Measurements from ENCODE around the gene U2AF2.

The U2AF2 gene

DNA sequence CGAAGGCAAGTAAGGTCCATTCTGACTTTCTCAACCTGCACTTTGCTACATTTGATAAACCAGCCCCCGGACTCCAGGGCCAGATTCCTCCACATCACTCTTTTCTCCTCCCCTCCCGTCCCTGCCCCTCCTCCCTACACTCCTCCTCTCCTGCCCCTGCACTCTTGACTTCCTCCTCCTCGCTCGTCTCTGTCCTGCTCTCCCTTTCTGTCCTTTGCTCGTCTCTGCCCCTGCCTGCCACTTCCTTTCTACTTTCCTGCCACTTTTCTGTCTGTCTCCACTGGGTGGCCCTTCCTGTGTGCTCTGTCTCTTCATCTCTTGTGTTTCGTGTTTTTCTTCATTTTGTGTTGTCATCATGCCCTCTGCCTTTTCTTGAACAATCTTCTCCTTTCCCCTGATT, 7.0 kb downstream of the U2AF2 start:
- TF ChIP-seq, protein P1, sequence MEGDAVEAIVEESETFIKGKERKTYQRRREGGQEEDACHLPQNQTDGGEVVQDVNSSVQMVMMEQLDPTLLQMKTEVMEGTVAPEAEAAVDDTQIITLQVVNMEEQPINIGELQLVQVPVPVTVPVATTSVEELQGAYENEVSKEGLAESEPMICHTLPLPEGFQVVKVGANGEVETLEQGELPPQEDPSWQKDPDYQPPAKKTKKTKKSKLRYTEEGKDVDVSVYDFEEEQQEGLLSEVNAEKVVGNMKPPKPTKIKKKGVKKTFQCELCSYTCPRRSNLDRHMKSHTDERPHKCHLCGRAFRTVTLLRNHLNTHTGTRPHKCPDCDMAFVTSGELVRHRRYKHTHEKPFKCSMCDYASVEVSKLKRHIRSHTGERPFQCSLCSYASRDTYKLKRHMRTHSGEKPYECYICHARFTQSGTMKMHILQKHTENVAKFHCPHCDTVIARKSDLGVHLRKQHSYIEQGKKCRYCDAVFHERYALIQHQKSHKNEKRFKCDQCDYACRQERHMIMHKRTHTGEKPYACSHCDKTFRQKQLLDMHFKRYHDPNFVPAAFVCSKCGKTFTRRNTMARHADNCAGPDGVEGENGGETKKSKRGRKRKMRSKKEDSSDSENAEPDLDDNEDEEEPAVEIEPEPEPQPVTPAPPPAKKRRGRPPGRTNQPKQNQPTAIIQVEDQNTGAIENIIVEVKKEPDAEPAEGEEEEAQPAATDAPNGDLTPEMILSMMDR (IDR thresholded peaks at IDR 0.05; ENCODE audit: low read depth, low read length) = no peak
- in situ Hi-C loops (cut with HindIII; ENCODE audit: low sequenced_read_pairs) = no loop called here
- no peak overlapping the region for H3K4me3 ChIP-seq (ENCODE audit: low read depth, low read length)
- no peak for DNase-seq (ENCODE audit: low read depth, low spot score)

GRCh38 chr19:55663846-55664536, 9.2 kb downstream of the U2AF2 start:
- in situ Hi-C loops (cut with HindIII; ENCODE audit: low sequenced_read_pairs) = no loop called here
- DNase-seq (ENCODE audit: low read depth, low spot score) = no peak
- no peak overlapping the region for H3K4me3 ChIP-seq (ENCODE audit: low read depth, low read length)
- TF ChIP-seq, protein P1 (IDR thresholded peaks at IDR 0.05; ENCODE audit: low read depth, low read length) = no peak

DNA sequence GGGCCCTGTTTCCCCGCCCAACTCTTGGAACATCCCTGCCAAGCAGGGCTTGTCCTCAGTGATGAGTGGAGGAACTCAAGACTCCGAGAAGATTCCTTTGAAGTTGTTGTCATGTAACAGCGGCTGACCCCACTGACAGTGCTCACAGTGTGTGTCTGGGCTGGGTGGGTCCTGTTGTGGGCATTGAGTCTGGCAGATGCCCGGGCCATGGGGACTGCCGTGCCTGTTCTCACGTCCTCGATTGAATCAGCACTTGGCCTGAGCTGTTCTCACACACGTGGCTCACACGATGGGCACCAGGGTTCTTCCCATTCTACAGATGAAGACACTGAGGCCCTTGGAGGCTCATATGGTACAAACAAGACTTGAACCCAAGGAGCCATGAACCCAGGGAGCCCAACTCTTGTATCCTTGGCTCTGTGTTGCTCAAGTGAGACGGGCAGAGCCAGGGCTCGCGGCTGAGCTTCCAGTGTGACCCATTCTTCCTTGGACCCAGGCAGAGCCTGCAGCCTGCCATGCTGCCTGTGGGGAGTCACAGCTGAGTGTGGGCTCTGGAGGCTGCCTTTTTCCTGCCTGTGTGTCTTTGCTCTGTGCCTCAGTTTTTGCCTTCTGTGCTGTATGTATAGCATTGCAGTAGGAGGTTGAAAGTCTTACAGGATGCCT, 11.6 kb downstream of the U2AF2 start:
- TF ChIP-seq, protein P1 (IDR thresholded peaks at IDR 0.05; ENCODE audit: low read depth, low read length) = no peak
- H3K4me3 ChIP-seq (ENCODE audit: low read depth, low read length) = no peak overlapping the region
- DNase-seq (ENCODE audit: low read depth, low spot score) = no peak
- in situ Hi-C loops (cut with HindIII; ENCODE audit: low sequenced_read_pairs) = no loop called here

DNA sequence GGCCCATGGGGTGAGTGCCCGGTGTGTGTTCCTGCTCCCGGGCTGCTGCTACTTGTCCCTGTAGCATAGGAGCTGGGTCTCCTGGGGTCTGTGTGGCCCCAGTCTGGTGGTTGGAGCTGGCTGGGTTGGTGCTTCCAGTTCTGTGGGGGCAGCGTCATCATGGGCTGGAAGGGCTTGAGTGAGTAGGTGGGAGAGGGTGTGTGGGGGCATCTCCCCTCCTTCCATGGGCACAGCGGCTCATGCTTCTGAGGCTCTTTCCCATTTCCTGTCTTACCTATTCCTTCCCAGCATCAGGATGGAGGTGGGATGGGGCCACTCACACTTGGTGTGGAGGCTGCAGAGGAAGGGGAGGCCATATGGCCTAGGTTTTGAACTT, 12.2 kb downstream of the U2AF2 start:
- DNase-seq (ENCODE audit: low read depth, low spot score) = no peak
- TF ChIP-seq, protein P1 (IDR thresholded peaks at IDR 0.05; ENCODE audit: low read depth, low read length) = no peak
- no peak overlapping the region for H3K4me3 ChIP-seq (ENCODE audit: low read depth, low read length)

GRCh38 chr19:55667511-55667910, 12.7 kb downstream of the U2AF2 start:
- TF ChIP-seq, protein P1 (IDR thresholded peaks at IDR 0.05; ENCODE audit: low read depth, low read length) = no peak
- DNase-seq (ENCODE audit: low read depth, low spot score) = no peak

More for the DNA sequence above, 12.2 kb downstream of the U2AF2 start:
- in situ Hi-C loops (cut with HindIII; ENCODE audit: low sequenced_read_pairs) = no loop called here

DNA sequence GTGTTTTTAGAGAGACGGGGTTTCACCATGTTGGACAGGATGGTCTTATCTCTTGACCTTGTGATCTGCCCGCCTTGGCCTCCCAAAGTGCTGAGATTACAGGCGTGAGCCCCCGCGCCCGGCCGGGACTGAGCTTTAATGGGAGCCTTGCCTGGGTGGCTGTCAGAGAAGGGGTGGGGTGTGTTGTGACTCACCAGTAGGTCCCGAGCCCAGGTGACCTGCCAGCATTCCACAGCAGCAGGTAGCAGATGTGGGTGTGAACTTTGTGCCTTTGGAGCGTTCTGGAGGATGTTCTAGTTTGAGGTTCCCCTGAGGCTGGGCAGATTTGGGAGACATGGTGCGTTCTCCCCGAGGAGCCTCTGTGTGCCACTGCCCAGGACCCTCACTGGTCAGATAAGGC, 13.1 kb downstream of the U2AF2 start:
- TF ChIP-seq, protein P1 (IDR thresholded peaks at IDR 0.05; ENCODE audit: low read depth, low read length) = no peak
- DNase-seq (ENCODE audit: low read depth, low spot score) = no peak
- in situ Hi-C loops (cut with HindIII; ENCODE audit: low sequenced_read_pairs) = no loop called here
- no peak overlapping the region for H3K4me3 ChIP-seq (ENCODE audit: low read depth, low read length)

More at GRCh38 chr19:55667511-55667910, 12.7 kb downstream of the U2AF2 start:
- in situ Hi-C loops (cut with HindIII; ENCODE audit: low sequenced_read_pairs) = no loop called here
- H3K4me3 ChIP-seq (ENCODE audit: low read depth, low read length) = no peak overlapping the region
